Breast epithelium (tissue), 3 donors: ENCODE measurements around the gene C9orf85.

Source experiments
- POLR2A ChIP-seq: fragments of 450-650 bp; IDR thresholded peaks from one replicate; pipeline ENCODE4 v1.6.1; 2016; ENCODE audit warnings: antibody characterized with exemption, mild to moderate bottlenecking, moderate library complexity
- TF ChIP-seq, protein P1 (sequence below), 3 donors: fragments of 450-650 bp; IDR thresholded peaks; one replicate each; pipeline ENCODE4 v1.5.1; 2016 to 2017; ENCODE audit warnings: antibody characterized with exemption in 3 of 3, mild to moderate bottlenecking in 3 of 3, moderate library complexity in 3 of 3

- TF ChIP-seq, protein P1, sequence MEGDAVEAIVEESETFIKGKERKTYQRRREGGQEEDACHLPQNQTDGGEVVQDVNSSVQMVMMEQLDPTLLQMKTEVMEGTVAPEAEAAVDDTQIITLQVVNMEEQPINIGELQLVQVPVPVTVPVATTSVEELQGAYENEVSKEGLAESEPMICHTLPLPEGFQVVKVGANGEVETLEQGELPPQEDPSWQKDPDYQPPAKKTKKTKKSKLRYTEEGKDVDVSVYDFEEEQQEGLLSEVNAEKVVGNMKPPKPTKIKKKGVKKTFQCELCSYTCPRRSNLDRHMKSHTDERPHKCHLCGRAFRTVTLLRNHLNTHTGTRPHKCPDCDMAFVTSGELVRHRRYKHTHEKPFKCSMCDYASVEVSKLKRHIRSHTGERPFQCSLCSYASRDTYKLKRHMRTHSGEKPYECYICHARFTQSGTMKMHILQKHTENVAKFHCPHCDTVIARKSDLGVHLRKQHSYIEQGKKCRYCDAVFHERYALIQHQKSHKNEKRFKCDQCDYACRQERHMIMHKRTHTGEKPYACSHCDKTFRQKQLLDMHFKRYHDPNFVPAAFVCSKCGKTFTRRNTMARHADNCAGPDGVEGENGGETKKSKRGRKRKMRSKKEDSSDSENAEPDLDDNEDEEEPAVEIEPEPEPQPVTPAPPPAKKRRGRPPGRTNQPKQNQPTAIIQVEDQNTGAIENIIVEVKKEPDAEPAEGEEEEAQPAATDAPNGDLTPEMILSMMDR (IDR thresholded peaks at IDR 0.05), result no peak
- TF ChIP-seq POLR2A, result no peak
Measured at GRCh38 chr9:71879644-71880174, 31.7 kb upstream of the C9orf85 start.
